SKM-1 treated with dmso at 0.1 percent for 144 hours (cell line): ENCODE measurements around the gene STK39.
A peak's percentile ranks its signal among the peaks of the same experiment; 100 is the strongest.

Experiments used
- DNase-seq: peaks from one replicate; lab custom pipeline; 2025; ENCODE audit not compliant: unreplicated experiment; lab: John Stamatoyannopoulos, UW

STK39 gene

GRCh38 chr2:168056242-168056787, 191.1 kb downstream of the STK39 start:
- DNase-seq = no peak

GRCh38 chr2:168054657-168055056, 192.7 kb downstream of the STK39 start:
- DNase-seq = no peak

GRCh38 chr2:168053676-168054075, 193.7 kb downstream of the STK39 start:
- DNase-seq = no peak

GRCh38 chr2:168052773-168053172, 194.6 kb downstream of the STK39 start:
- no peak for DNase-seq

- DNase-seq = no peak
These were observed 197.0 kb downstream of the STK39 start for GRCh38 chr2:168050377-168050776.

GRCh38 chr2:168049609-168050008, 197.8 kb downstream of the STK39 start:
- no peak for DNase-seq

- no peak for DNase-seq
These were observed 200.2 kb downstream of the STK39 start for GRCh38 chr2:168047091-168047690.

GRCh38 chr2:168044579-168044978, 202.8 kb downstream of the STK39 start:
- DNase-seq = no peak

GRCh38 chr2:168044176-168044575, 203.2 kb downstream of the STK39 start:
- DNase-seq = no peak

- DNase-seq = peak; percentile 17
These were observed 205.1 kb downstream of the STK39 start for GRCh38 chr2:168042127-168042824.

- no peak for DNase-seq
These were observed 207.5 kb downstream of the STK39 start for GRCh38 chr2:168039881-168040280.

GRCh38 chr2:168037778-168038177, 209.6 kb downstream of the STK39 start:
- no peak for DNase-seq

GRCh38 chr2:168035458-168035857, 211.9 kb downstream of the STK39 start:
- DNase-seq = no peak

GRCh38 chr2:168034616-168035015, 212.8 kb downstream of the STK39 start:
- DNase-seq = no peak

- no peak for DNase-seq
These were observed 213.4 kb downstream of the STK39 start for GRCh38 chr2:168033966-168034365.

GRCh38 chr2:168032091-168032490, 215.3 kb downstream of the STK39 start:
- DNase-seq = no peak

GRCh38 chr2:168030862-168031624, 216.4 kb downstream of the STK39 start:
- DNase-seq = no peak

GRCh38 chr2:168029071-168029470, 218.3 kb downstream of the STK39 start:
- no peak for DNase-seq

- DNase-seq = no peak
These were observed 219.0 kb downstream of the STK39 start for GRCh38 chr2:168028362-168028761.

GRCh38 chr2:168025487-168026202, 221.8 kb downstream of the STK39 start:
- DNase-seq = peak; percentile 33

- DNase-seq = no peak
These were observed 222.9 kb downstream of the STK39 start for GRCh38 chr2:168024459-168024858.
